ENCODE results near the gene GPR65.

DNA sequence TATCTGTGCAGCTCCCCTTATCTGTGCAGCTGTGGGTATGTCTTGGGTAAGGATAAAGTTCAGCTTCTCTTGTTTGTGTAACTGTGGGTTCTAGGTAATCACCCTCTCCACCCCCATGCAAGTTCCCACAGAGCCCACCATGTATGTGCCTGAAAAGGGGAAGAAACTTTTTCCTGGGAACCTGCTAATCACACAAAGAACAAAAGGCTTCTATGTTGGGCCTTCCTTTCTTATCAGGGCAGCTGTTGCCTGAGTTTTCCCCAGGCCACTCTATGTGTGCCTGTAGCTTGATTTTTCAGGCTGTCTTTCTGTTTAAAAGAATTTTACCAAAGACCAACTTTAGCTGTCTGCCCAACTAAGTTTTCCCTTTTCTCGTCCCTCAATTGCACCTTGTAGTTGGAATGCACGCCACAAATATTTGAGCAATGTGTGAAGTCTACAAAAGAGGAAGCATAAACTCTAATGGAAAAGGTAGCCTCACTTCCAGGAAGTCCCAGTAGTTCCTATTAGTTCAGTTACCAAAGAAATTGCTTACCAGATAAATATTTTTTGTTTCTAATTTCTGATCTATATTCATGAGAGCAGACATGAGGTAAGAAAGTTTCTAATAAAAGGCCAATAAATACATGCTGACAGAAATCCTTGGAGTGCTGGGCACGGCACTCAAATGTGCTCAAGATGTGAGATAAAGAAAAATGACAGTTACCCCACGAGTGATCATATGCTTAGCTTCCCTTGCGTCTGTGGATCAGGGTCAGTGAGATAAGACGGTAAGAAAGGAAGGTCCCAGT lies 9.2 kb upstream of the GPR65 start:
- no peak for TF ChIP-seq POLR2A (IDR thresholded peaks at IDR 0.05; ENCODE audit: extremely low read depth, insufficient read length)
- no peak for TF ChIP-seq CTCF (IDR thresholded peaks at IDR 0.05; ENCODE audit: low read depth, low read length)

Measured in NB4 (cell line).